Caki2 (cell line): ENCODE results near the gene PKN2. TPM values are rescaled to one million over a fixed set of nuclear protein-coding genes. Genes with fewer than 3 reads are reported as not detected.
A peak's percentile ranks its signal among the peaks of the same experiment; 100 is the strongest.

ENCODE experiments used
- DNase-seq: peaks from one replicate; pipeline ENCODE4 v3.0.0-alpha.2; 2015; ENCODE audit warnings: low read depth
- in situ Hi-C: cut with HindIII; loops from 2 replicates; pipeline ENCODE4 v1.10.0; 2016; ENCODE audit warnings: low sequenced_read_pairs, low pct_unique_long_range_greater_than_20kb, mixed read lengths
- total RNA-seq: library from RNA; depleted of rRNA; stranded (reverse); fragments of >200 nt; shearing (Covaris generic); gene quantifications from 2 replicates; pipeline ENCODE4 v1.2.3, GENCODE V29; 2014; ENCODE audit warnings: low replicate concordance

PKN2 gene
- total RNA-seq, 1 experiment from 2014 or later, result 25.9 TPM

- in situ Hi-C loops, result no loop called here
- DNase-seq, result no peak
Measured at GRCh38 chr1:88768187-88768586, 84.1 kb downstream of the PKN2 start.

DNA sequence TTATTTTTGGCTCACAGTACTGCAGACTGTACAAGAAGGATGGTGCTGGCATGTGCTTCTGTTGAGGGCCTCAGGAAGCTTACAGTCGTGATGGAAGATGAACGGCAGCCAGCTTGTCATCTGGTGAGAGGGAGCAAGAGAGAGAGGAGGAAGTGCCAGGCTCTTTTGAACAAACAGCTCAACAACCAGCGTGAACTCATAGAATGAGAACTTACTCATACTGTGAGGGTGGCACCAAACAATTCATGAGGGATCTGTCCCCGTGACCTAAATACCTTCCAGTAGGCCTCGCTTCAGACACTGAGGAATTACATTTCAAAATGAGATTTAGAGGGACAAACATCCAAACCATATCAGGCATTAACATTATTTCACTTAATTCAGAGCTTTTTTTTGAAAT is 84.7 kb downstream of the PKN2 start:
- DNase-seq, result no peak
- in situ Hi-C loops, result no loop called here

DNA sequence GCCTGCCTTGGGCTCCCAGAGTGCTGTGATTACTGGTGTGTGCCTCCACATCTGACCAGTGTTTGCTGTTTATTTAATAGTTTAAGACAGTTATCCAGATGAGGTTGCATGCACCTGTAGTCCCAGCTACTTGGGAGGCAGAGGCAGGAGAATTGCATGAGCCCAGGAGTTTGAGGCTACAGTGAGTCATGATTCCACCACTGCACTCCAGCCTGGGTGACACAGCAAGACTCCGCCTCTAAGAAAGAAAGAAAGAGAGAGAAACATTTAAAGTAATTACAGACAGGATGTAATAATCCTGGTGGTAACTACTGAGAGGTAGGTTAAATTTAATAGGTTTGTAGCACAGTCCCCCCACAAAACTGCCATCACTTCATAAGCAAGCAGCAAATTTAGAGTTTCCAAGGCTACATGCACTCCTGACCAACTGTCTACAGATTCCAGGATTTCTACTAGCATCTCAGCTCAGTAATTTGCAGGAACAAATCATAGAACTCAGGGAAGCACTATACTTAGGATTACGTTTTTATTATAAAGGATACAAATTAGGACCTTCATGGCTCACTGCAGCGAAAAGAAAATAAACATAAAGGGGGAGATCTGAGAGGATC is 89.6 kb downstream of the PKN2 start:
- in situ Hi-C loops, result no loop called here
- DNase-seq, result peak; percentile 83

DNA sequence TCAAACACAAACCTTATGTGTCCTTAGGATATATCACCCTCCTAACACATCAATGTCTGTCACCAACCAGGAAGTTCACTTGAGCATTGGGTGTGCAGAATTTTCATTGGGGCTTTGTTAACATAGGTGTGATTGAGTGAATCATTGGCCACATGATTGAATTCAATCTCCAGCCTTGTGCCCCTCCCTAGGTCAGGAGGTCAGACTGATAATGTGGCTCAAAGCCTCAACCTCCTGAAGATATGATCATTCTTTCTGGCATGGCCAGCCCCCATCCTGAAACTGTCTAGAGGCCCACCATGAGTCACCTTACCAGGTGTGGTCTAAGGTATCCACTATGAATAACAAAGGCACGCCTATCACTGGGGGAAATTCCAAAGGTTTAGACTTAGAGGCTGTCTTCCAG is 90.1 kb downstream of the PKN2 start:
- peak; percentile 86 for DNase-seq
- in situ Hi-C loops, result no loop called here

- DNase-seq, result no peak
- in situ Hi-C loops, result no loop called here
Measured at GRCh38 chr1:88777604-88778149, 93.6 kb downstream of the PKN2 start.

DNA sequence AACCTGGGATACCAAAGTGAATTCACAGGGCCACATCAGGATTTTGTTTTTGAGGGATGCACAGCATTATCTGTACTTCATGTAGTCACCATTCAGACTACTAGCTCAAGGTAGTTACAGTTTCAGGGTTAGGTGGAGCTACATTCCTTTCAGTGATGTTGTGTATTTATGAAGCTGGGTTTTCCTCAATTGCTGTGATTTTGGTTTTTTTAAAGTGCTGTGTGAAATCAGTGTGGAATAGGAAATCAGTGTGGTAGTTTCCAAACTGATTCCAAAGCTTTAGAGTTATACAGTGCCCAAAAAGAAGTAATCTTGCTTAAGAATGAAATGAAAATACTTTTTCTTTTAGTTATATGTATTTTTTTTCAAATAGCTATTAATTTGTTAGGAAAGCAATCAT is 95.8 kb downstream of the PKN2 start:
- in situ Hi-C loops, result no loop called here
- no peak for DNase-seq

DNA sequence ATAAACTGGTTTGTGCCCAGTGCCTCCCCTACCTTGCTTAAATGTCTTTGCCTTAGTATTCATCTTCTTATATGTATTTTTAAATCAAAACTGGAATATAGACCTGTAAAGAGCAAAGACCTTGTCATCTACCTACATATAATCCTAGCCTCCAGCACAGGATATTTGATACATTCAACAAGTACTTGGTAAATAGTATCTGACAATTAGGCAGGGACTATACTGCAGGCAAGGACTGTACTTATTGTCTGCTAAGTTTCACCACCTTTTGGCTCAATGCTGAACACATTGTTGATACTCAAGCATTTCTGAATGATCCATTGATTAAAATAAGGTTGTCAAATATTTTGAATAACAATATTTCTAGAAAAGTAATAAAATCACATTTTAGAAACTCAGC is 96.4 kb downstream of the PKN2 start:
- in situ Hi-C loops, result no loop called here

GRCh38 chr1:88783145-88783544 is 99.1 kb downstream of the PKN2 start:
- DNase-seq, result no peak
- in situ Hi-C loops, result no loop called here

More for the DNA sequence above, 96.4 kb downstream of the PKN2 start:
- no peak for DNase-seq

GRCh38 chr1:88784551-88784950 is 100.5 kb downstream of the PKN2 start:
- in situ Hi-C loops, result no loop called here
- no peak for DNase-seq

GRCh38 chr1:88787023-88787903 is 103.2 kb downstream of the PKN2 start:
- in situ Hi-C loops, result no loop called here
- DNase-seq, result no peak

DNA sequence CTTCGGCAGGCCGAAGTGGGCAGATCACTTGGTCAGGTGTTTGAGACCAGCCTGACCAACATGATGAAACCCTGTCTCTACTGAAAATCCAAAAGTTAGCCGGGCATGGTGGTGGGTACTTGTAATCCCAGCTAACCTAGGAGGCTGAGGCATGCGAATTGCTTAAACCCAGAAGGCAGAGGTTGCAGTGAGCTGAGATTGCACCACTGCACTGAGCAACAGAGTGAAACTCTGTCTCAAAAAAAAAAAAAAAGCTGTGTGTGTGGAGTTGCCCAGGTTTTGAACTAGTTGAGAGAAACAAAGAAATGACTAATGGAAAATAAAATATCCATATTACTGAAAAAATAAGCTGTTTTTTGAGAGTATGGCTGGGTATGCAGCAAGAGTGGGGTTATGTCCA is 107.1 kb downstream of the PKN2 start:
- DNase-seq, result no peak
- in situ Hi-C loops, result no loop called here

DNA sequence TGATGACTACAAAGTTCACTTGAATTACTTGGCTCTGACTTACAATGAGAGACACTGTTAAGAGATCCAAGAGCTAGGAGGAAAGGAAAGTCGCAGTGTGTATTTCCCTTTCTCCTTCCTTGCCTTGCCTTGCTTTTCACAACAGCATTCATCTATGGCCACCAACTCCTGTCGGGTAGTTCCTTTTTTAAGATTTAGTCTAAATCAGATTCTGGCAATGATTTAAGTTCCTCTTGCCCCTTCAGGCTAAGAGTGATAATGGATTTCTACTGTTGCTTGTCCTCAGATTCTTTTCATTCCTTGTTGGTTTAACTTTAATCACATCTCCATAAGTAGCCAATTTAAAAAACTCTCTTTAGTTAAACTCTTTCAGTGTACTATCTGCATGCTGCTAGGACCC is 115.4 kb downstream of the PKN2 start:
- in situ Hi-C loops, result no loop called here
- no peak for DNase-seq

DNA sequence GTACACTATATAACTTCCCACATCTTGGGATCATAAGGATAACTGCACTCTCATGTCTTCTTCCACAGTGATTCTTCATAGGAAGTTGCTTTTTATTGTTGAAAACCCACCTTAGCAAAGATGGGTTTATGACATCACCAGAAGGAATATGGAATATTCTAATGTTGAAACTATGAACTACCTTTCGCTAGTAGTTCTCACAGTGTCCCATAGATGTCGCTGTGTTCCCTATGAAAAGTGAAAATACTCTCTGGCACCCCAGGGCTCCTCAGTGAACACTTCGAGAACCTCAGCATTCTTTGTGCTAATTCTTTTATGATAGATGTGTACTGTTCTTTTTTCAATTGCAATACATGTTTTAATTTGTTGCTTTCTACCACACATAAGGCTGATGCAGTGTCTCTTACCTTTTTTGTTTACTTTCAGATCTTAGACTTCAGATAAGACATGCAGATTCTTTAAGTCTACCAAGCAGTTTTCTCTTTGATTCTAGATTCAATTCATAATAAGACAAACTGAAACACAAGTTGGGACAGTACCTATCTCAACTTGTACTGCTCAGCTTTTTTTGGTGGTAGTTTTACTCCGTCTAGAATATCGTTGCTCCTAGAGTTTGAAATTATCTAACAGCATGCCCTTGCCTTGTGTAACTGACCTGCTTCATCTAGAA is 116.4 kb downstream of the PKN2 start:
- in situ Hi-C loops, result no loop called here

GRCh38 chr1:88801575-88802208 is 117.6 kb downstream of the PKN2 start:
- in situ Hi-C loops, result no loop called here
- DNase-seq, result peak; percentile 28

More for the DNA sequence above, 116.4 kb downstream of the PKN2 start:
- peak; percentile 21 for DNase-seq

- no peak for DNase-seq
Measured at GRCh38 chr1:88802404-88802803, 118.3 kb downstream of the PKN2 start.

GRCh38 chr1:88802950-88803349 is 118.9 kb downstream of the PKN2 start:
- in situ Hi-C loops, result no loop called here
- peak; percentile 22 for DNase-seq

More at GRCh38 chr1:88802404-88802803, 118.3 kb downstream of the PKN2 start:
- in situ Hi-C loops, result no loop called here

- DNase-seq, result no peak
- in situ Hi-C loops, result no loop called here
Measured at GRCh38 chr1:88803444-88803843, 119.4 kb downstream of the PKN2 start.

DNA sequence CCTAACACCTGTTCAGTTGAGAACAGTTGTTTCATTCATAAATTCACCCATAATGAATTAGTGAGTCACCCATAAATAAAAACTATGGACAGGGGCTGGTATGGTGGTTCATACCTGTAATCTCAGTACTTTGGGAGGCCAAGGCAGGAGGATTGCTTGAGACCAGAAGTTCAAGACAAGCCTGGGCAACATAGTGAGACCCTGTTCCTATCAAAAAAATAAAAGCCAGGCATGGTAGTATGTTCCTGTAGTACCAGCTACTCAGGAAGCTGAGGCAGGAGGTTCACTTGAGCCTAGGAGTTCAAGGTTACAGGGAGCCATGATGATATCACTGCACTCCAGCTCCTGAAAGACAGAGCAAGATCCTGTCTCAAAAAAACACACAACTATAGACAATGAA is 128.3 kb downstream of the PKN2 start:
- DNase-seq, result no peak
- in situ Hi-C loops, result no loop called here
